Fibroblast of skin of back (primary cell): ENCODE data around the gene SRP19.
"Not testable (repeated sequence)": the region's sequence is repeated elsewhere in the genome, so short reads cannot be mapped to it uniquely, and the experiment has no call there.

Experiments used
- DNase-seq: peaks from one replicate; pipeline ENCODE4 v3.0.0-alpha.2; 2013

SRP19 gene

DNA sequence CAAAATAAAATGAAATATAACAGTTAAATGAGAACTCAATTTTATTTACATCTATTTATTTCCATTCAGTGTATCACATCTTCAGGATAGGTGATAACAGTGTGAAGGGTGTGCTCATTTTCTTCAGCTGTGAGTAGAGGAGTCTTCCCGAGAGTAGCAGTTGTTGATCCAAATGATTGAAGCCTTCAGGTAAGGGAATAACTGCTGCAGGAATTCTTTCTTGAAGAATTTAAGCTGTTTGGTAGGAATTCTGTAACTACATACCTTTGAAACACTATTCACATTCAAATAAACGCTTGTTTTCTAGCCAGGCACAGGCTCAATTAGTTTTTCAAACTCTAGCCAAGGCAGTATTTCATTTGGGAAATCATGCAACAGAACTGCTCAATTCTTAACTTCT is 15.3 kb downstream of the SRP19 start:
- no peak for DNase-seq

DNA sequence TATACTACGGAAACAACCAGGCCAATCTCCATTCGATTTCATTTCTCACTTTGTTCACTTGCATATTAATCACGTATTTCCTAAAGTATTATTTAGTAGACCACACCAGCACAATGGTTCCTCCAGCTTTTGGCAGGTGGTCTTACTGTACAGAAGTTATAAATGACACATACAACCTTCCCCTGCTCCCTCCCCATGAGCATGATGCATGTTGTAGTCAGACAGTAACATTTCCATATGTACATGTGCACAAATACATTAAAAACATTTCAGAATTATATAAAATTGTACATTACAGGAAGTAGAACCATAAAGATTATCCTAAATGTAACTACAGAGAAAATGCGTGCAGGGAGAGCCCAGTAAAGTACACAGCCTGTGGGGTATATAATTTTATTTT is 17.0 kb downstream of the SRP19 start:
- DNase-seq, result no peak

DNA sequence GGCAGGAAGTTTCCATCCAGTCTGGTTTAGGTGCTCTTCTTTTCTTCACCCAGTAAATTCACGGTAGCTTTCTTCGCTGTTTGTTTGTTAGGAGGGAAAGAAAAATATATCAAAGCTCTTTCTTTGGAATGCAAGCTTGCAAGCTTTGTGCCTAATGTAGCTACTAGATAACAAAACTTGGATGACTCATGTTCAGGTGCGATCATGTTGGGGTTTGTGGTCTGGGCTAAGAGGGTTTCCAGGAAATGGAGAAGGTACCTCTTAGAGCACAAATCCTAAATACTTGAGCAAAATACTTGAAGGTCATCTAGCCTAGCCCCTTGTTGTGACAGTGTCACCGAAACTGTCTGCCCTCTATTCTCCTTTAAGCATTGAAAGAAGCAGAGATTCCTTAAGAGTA is 17.7 kb downstream of the SRP19 start:
- DNase-seq, result no peak

DNA sequence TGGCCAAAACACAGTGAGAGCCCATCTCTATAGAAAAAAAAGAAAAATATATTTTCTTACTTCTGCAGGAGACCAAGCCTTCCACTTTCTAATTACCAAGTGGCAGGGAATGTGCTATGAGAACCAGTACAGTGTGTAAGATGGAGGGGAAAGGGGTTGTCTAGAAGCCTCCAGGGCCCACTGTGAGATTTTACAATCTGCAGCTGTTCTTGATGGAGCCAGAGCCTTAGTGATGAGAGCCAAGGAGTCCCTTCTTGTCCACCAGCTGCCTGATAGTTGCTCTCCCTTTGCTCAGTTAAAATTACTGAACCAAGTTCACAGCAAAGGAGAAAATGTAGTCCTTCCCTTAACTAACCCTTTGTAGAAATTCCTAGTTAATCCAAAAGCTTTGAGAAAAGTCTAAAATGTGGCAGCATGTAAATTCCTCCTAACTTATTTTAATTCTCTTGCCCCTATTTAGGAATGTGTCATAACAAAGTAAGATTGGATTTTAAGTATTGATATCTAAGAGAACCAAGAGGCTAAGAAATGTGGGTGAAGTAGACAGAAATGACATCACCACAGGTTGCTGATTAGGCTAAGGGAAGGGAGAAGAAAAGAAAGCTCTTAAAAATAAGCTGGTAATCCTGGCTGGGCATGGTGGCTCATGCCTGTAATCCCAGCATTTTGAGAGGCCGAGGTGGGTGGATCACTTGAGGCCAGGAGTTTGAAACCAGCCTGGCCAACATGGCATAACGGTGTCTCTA is 19.3 kb downstream of the SRP19 start:
- DNase-seq, result no peak

DNA sequence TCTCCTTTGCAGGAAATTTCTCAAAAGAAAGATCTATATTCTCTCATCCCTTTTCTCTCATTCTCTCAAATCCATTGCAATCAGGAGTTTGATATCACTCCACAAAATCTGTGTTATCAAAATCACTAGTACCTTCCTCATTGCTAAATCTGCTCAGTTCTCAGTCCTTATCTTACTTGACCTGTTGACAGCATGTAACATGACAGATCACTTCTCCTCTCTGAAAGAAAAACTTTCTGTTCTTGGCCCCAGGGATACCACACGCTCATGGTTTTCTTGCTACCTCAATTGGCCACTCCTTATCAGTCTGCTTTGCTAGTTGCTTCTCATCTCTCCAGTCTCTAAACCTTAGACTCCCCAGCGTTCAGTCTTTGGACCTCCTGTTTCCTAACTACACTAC is 22.1 kb downstream of the SRP19 start:
- DNase-seq, result no peak

DNA sequence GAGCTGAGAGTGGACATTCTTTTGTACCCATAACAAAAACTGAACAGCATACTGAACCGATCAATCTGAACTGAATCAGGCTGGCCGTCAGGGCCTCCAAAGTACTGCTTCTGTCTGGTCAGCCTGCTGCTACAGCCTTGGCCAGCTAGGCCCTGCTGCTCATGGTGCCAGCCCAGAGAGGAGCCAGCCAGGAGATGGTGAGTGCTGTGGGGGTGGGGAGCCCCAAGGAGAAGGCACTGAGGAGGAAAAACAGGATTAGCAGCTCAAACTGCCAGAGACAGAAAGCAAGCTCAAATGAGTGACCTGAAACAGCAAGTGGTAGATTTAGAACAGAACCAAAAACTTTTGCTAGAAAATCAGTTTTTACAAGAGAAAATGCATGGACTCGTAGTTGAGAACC is 23.9 kb downstream of the SRP19 start:
- DNase-seq, result no peak

DNA sequence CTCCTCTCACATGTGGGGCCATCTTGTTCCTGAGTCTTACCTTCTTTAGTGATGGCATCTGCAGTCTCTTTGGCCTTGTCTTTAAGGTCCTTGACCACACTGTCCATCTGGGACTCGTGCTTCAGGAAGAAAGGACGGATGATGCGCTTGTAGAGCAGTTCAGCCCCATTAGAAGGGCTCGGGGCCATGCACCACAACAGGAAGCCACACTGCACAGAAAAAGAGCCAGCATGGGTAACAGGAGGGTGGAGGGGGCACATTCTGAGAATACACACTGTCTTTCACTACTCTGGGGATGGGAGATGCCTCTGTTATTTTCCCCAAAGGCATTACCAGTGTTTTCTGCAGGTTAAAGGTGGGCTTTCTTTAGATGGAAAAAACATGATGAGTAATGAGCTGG is 25.9 kb downstream of the SRP19 start:
- DNase-seq, result no peak

DNA sequence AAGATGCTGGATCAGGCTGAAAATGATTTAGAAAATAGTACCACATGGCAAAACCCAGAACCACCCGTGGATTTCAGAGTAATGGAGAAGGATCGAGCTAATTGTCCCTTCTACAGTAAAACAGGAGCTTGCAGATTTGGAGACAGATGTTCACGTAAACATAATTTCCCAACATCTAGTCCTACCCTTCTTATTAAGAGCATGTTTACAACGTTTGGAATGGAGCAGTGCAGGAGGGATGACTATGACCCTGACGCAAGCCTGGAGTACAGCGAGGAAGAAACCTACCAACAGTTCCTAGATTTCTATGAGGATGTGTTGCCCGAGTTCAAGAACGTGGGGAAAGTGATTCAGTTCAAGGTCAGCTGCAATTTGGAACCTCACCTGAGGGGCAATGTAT is 31.0 kb downstream of the SRP19 start:
- not testable (repeated sequence) for DNase-seq

DNA sequence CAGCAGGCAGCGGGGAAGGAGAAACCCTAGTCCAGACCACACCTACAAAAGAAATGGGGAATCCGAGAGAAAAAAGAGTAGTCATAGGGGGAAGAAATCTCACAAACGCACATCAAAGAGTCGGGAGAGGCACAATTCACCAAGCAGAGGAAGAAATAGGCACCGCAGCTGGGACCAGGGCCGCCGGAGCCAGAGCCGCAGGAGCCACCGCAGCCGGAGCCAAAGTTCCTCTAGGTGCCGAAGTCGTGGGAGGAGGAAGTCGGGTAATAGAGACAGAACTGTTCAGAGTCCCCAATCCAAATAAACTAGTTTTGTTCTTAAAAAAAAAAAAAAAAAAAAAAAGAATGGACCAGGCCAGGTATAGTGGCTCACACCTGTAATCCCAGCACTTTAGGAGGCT is 31.7 kb downstream of the SRP19 start:
- no peak for DNase-seq

DNA sequence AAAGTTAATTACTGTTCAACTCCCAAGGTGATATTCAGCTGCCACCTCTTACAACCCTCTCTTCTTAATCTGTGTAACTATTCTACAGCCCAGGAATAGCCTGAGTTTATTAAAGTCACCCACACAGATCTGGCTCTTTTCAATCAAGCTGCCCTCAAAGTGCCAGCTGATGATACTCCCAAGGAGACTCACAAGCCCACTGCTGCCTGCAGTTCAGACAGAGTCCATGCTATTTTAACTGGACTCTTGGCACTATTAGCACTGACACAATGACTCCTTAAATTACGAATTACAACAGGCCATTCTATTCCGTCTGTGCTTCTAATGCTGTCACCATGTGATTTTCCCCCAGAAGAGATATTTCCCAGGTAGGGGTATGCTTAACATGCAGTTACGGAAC is 34.6 kb downstream of the SRP19 start:
- no peak for DNase-seq

DNA sequence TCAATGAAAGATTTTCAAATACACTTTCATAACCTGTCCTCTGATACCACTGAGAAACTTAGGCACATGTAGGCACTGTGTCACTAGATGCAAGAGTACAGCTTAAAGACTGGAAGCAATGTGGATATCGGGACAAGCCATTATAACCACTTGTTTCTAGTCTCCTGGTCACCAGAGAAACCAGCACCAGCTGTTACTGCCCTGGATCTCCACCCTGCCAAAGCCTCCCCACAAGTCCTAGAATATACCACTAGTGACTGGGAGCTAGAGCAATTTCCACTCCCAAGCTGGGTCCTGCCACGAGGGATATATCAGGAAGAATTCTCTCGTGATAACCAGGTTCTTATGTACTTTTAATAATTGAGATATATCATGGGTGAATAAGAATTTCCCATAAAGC is 41.5 kb downstream of the SRP19 start:
- DNase-seq, result no peak

DNA sequence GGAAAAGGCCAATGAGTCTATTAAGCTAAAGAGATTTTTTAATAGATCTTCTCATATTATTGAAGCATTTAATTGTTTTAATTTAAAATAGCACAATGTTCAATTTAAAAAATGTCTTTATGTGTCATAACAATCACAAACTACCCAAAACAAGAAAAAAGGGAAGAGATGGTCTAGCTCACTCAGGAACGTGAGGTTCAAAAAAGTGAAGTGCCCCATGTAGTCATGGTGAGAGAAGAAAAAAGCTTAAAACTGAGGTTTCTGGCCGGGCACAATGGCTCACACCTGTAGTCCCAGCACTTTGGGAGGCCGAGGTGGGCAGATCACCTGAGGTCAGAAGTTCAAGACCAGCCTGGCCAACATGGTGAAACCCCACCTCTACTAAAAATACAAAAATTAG is 43.9 kb downstream of the SRP19 start:
- not testable (repeated sequence) for DNase-seq

DNA sequence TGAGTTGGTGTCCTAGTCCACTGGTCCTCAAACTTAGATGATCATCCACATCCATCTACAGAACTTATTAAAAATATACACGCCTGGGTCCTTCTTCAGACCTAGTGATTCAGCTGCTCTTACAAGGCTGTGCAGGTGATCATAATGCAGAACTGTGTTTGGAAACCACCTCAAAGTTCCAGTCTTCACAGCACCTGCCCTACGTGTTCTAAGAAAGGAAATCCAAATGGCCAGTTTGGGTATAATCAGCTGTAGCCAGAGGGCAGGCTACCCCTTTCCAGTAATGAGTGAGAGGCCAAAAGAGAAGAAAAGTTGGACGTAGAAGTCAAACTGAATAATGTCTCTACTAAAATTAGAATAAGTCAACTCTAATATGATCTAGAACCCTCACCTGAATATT is 45.5 kb downstream of the SRP19 start:
- no peak for DNase-seq

DNA sequence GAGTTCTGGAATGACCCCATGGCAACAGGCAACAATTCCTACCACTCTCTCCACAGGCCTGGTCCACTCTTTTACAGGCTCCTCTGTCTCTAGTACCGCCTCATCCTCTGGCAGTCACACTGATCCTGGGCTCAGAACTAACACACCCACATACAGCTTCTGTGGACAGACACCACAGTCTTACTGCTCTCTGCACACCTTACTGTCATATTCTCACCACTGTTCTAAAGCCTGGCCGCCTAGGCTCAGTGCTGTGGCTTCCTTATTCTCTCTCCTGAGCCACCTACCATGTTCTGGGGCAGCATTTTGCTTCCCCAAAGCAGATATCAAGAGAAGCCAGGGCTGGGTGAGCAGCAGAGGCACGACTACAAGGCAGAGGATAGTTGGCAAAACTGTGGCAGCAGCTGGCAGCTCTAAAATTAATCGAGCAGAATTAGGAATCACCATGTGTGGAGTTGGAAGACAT is 46.1 kb downstream of the SRP19 start:
- DNase-seq, result no peak

DNA sequence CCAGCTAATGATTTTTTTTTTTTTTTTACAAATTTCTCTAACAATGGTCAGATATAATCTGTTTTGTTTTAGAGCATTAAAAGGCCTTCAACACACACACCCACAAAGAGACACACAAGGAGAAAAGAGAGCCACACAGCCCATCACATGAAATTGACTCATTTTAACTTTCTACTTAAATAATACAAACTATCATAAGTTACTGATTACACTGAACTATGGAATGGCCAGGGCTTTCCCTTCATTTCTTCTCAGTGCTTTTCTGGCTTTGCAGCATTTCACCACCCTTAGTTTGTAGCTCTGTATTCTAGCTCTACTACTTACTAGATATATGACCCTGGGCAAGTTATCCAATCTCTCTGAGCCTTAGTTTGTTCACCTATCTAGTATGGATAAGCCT is 47.8 kb downstream of the SRP19 start:
- DNase-seq, result no peak

DNA sequence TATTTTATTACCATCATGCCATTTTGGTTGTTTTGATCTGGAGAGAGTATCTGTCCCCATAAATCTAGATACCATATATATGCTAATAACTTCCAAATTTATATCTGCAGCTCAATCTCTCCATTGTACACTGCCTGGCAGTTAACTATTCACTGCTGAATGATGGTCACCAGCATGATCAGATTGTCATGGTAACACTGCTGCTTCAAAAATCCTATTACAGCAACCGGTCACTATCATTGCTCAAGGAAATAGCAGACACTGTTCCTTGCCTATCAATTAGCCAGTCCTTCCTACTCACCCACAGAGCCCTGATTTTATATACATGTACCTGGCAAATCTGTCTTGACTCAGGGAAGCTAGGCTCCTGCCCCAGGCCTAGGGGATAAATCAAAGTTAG is 49.4 kb downstream of the SRP19 start:
- no peak for DNase-seq

DNA sequence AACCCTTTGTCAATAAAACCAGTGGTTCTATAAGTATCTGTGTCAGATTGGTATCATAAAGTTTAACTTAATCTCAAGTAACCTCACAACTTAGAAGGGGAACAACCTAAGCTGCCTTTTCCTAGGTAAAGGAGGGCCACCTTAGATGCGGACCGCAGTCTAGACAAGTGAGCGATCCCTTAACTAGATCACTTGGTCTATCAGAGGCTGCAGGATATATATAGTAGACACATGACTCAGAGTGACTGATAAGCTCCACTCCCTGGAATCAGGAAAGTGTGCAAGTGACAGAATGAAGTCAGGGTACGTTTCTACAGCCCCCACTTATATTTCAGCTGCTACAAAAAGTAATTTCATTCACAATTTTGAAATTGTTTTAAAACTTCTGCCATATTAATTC is 53.5 kb downstream of the SRP19 start:
- DNase-seq, result peak; percentile 30

DNA sequence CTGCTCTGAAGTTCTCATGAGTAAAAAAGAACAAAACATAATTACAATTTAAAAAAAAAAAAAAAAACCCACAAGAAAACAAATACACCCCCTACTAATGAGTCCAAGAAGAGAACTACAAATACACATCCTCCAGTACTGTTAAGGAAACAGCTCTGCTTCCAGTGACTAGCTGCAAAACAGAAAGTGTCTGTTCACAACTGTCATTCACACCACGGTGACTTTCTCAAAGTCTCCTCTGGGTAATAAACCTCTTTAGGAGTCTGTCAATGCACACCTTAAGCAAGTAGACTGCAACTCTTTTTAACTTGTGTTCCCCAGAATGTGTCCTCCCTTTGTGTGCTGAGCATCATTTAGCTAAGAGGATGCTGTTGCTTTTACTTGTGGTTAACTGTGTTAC is 54.7 kb downstream of the SRP19 start:
- DNase-seq, result no peak

DNA sequence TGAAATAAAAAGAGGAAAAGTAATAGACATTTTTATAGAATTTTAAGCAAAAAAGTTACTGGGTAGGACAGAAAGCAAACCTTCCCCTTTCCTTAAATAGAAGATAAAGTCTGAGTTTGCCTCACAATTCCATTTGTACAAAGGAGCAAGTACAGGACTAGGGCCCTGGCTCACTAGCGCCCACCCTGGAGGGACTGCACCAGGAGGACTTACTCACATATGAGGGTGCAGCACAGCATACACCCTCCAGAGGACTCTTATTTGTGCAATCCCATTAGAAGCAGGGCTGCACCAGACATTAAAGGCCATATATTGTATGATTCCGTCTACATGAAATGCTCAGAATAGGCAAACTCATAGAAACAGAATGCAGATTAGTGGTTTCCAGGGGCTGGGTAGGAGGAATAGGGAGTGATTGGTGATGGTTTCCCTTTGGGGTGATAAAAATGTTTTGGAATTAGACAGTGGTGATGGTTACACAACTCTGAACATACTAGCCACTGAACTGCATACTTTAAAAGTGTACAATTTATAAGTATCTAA is 56.4 kb downstream of the SRP19 start:
- peak; percentile 7 for DNase-seq

DNA sequence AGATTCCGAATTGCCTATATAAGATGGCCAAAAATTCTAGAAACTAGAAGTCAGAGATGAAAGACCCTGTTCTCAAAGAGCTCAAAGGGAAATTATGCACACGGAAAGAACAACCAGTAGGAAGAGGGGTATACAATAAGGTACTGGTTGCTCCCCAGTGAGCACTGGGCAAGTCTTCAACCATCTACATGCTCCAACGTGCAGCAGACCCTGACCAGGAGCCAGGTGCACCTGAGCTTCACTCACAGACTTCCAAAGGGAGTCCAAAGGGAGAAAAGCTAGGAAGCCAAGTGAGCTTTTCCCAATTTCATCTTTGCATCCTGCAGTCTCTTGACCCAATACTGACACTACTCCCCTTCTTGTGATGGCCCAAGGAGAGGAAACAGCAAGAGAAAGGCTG is 57.0 kb downstream of the SRP19 start:
- DNase-seq, result no peak

DNA sequence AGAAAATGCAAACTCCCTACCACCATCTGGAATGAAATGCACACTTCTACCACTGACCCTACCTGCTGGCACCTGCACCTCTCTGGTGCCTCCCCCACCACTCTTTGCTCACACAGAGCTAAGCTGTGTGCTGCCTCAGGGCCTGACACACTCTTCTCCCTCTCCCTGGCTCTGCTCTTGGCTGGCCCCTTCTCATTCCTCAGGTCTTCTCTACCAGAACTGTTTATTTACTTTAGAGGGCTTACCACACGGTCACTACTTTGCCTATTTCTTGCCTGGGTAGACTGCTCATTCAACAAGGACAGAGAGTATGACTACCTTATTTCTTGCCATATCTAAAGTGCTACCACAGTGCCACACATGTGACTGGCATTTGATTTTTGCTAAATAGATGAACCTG is 57.6 kb downstream of the SRP19 start:
- DNase-seq, result no peak
